Measurements from ENCODE around the gene TMPRSS15. TPM values are rescaled to one million over a fixed set of nuclear protein-coding genes. Genes with fewer than 3 reads are reported as not detected.

The TMPRSS15 gene
- total and polyA plus RNA-seq, 7 donors, result not detected

DNA sequence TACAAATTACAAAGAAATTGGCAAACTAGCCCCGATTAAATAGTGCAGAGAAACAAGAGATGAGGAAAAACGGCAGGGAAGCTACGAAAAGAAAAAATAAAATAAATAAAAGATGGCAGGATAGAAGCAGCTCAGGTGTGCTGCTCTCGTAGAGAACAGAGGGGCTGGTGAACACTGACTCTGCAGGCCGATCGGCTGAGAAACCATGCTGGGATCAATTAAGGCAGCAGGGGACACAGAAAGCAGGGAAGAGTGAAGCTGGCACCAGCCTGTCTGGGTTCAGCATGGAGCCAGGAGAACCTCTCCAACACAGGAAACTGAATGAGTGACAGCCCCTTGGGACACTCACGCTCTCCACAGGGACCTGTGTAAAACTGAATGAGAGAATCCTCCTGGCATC is 39.5 kb upstream of the TMPRSS15 start:
- Histone ChIP-seq H3K36me3 (no peaks in the 10 kb centered on the region), H3K27me3 (no peaks in the 10 kb centered on the region), H3K9me3 (no peaks in the 10 kb centered on the region), H3K4me1 (no peaks in the 10 kb centered on the region), H3K27ac (no peak overlapping the region), H3K4me3 (no peak overlapping the region)
- 75 to 88% methylated on average over 7 of the region's 7 CpGs for WGBS, 2 donors
- DNase-seq, result no peak
- TF ChIP-seq EP300 (IDR thresholded peaks at IDR 0.05), result no peak
- no peak for TF ChIP-seq POLR2A (IDR thresholded peaks at IDR 0.05)
- TF ChIP-seq, protein P1, sequence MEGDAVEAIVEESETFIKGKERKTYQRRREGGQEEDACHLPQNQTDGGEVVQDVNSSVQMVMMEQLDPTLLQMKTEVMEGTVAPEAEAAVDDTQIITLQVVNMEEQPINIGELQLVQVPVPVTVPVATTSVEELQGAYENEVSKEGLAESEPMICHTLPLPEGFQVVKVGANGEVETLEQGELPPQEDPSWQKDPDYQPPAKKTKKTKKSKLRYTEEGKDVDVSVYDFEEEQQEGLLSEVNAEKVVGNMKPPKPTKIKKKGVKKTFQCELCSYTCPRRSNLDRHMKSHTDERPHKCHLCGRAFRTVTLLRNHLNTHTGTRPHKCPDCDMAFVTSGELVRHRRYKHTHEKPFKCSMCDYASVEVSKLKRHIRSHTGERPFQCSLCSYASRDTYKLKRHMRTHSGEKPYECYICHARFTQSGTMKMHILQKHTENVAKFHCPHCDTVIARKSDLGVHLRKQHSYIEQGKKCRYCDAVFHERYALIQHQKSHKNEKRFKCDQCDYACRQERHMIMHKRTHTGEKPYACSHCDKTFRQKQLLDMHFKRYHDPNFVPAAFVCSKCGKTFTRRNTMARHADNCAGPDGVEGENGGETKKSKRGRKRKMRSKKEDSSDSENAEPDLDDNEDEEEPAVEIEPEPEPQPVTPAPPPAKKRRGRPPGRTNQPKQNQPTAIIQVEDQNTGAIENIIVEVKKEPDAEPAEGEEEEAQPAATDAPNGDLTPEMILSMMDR (IDR thresholded peaks at IDR 0.05), result no peak
- intact Hi-C loops (cut with DNase I), result no loop called here

DNA sequence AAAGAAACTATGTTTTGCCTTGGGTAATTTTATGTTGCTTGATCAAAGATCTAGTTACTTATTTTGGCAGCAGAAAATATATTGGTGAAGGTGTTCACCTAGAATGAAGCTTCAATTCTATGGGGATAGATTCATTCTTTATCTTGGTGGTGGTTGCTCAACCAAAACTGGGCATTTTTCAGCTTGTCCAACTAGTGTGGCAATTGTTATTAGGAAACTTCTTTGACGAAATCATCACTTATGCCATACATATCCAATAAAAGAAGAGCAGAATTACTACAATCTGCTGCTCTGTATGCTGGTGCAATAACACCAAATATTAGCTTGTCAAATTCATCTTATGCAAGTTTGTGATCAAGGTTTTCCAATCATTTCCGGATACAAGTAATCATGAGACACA is 26.8 kb upstream of the TMPRSS15 start:
- H3K4me1 ChIP-seq, result no peaks in the 10 kb centered on the region
- H3K36me3 ChIP-seq, result no peaks in the 10 kb centered on the region
- TF ChIP-seq POLR2AphosphoS5 (IDR thresholded peaks at IDR 0.05), result no peak
- TF ChIP-seq EP300 (IDR thresholded peaks at IDR 0.05), result no peak
- TF ChIP-seq, protein P1 (IDR thresholded peaks at IDR 0.05), result no peak
- no peak for TF ChIP-seq POLR2A (IDR thresholded peaks at IDR 0.05)
- 80 to 84% methylated on average over 2 of the region's 2 CpGs for WGBS, 2 donors
- no peak overlapping the region for H3K4me3 ChIP-seq
- H3K27me3 ChIP-seq, result no peaks in the 10 kb centered on the region
- no peak overlapping the region for H3K27ac ChIP-seq
- no peak for DNase-seq
- intact Hi-C loops (cut with DNase I), result no loop called here
- no peaks in the 10 kb centered on the region for H3K9me3 ChIP-seq

DNA sequence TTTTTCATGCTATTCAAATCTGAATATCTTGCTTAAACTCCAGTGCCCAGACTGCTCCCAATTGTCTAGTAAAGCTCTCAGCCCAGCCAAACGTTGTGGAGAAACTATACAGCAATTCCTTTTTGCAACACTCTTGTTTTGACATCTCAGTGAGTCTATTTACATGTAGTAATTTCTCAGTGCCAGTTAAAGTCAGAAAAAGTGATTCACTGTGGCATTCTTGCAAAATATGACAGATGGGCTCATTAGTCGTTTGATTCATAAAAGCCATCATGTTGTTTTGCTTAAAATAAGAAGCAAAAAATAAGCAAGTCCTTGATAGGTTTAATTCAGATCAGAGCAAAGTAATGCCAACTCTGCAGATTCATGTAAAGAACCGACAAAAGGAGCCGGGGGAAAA is 20.7 kb upstream of the TMPRSS15 start:
- no peak for DNase-seq
- Histone ChIP-seq H3K36me3 (no peaks in the 10 kb centered on the region), H3K9me3 (no peaks in the 10 kb centered on the region), H3K4me1 (no peaks in the 10 kb centered on the region), H3K27ac (no peak overlapping the region), H3K27me3 (no peaks in the 10 kb centered on the region), H3K4me3 (no peak overlapping the region)
- intact Hi-C loops (cut with DNase I), result no loop called here
- 61 to 64% methylated on average over 4 of the region's 4 CpGs for WGBS, 2 donors
- TF ChIP-seq, protein P1 (IDR thresholded peaks at IDR 0.05), result no peak
- TF ChIP-seq POLR2AphosphoS5 (IDR thresholded peaks at IDR 0.05), result no peak
- TF ChIP-seq POLR2A (IDR thresholded peaks at IDR 0.05), result no peak
- TF ChIP-seq EP300 (IDR thresholded peaks at IDR 0.05), result no peak

DNA sequence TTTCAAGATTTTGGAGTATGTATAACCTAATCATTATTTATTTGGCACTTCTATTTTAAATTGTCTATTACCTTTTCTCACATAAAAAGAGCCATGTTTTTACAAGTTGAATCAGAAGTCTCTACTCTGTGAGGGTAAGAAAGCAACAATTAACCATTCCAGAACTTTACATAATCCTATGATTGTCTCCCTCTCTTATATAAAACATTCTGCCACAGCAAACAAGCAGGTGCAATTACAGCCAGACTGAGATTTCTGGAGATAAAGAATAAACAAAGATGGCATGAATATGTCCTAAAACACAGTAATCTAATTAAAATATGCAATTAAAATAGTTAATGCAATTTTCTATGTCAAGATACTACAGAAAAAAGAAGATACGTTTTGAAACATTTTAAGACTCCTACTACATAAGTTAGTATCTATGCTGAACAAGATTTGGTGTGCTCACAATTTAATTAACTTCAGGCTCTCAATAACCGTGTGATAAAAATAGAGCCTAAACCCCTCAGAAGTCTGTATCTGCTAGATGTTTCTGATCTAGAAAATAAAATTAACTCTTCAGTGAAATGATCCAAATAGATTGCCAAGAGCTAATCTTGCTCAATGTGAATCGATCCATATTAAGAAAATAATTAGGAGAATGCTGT is 13.7 kb upstream of the TMPRSS15 start:
- H3K27ac ChIP-seq, result no peak overlapping the region
- no peak overlapping the region for H3K4me3 ChIP-seq
- TF ChIP-seq, protein P1 (IDR thresholded peaks at IDR 0.05), result no peak
- TF ChIP-seq POLR2A (IDR thresholded peaks at IDR 0.05) (no peak), EP300 (IDR thresholded peaks at IDR 0.05) (no peak), POLR2AphosphoS5 (IDR thresholded peaks at IDR 0.05) (no peak)
- no peaks in the 10 kb centered on the region for H3K27me3 ChIP-seq
- DNase-seq, result no peak
- H3K4me1 ChIP-seq, result no peaks in the 10 kb centered on the region
- 58 to 67% methylated on average over 3 of the region's 3 CpGs for WGBS, 2 donors
- intact Hi-C loops (cut with DNase I), result no loop called here
- H3K9me3 ChIP-seq, result no peaks in the 10 kb centered on the region
- no peaks in the 10 kb centered on the region for H3K36me3 ChIP-seq

DNA sequence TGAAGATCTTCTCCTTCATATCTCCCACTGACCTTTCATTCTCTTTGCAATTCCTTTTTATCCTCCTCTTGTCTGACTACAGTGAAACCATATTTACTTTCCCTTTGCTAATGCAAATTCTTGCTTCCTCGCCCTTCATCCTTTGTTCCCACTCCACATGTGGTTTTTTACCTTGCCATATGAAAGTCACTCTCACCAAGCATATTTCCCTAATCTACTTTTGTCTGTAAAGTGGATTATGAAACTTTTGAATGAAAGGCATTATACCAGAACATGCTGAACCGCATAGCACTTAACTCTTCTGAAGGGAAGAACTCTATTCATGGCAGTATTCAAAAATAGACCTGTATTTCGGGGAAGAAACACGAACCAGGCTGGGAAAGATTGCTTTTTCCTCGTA is 8.0 kb upstream of the TMPRSS15 start:
- H3K27me3 ChIP-seq, result no peaks in the 10 kb centered on the region
- no peak for DNase-seq
- H3K4me3 ChIP-seq, result no peak overlapping the region
- 16 to 52% methylated on average over 5 of the region's 5 CpGs for WGBS, 2 donors
- H3K9me3 ChIP-seq, result no peaks in the 10 kb centered on the region
- no peak overlapping the region for H3K27ac ChIP-seq
- TF ChIP-seq EP300 (IDR thresholded peaks at IDR 0.05) (no peak), POLR2A (IDR thresholded peaks at IDR 0.05) (no peak), POLR2AphosphoS5 (IDR thresholded peaks at IDR 0.05) (no peak)
- TF ChIP-seq, protein P1 (IDR thresholded peaks at IDR 0.05), result no peak
- no peaks in the 10 kb centered on the region for H3K4me1 ChIP-seq
- no peaks in the 10 kb centered on the region for H3K36me3 ChIP-seq
- intact Hi-C loops (cut with DNase I), result no loop called here

All from sigmoid colon (tissue), 7 donors.